Stimulated activated naive CD8-positive, alpha-beta T cell treated with anti-CD3 and anti-CD28 coated beads, Interleukin-15, Interleukin-2, amounts not matched to agents 100 ng/mL and 50 ng/mL, for 24 hours (primary cell): ENCODE data around the gene RPN1.
"Not testable (repeated sequence)": the region's sequence is repeated elsewhere in the genome, so short reads cannot be mapped to it uniquely, and the experiment has no call there.

ENCODE experiments used
- H3K27ac Mint-ChIP-seq: one replicate; pipeline ENCODE4 v1.8.0; 2021; ENCODE audit warnings: mild to moderate bottlenecking, mixed read lengths
- H3K27me3 Mint-ChIP-seq: one replicate; pipeline ENCODE4 v1.8.0; 2021; ENCODE audit warnings: mixed read lengths
- H3K36me3 Mint-ChIP-seq: one replicate; pipeline ENCODE4 v1.8.0; 2021; ENCODE audit warnings: low read depth, mixed read lengths
- H3K4me1 Mint-ChIP-seq: one replicate; pipeline ENCODE4 v1.8.0; 2021; ENCODE audit warnings: low read depth, mixed read lengths
- H3K4me3 Mint-ChIP-seq: one replicate; pipeline ENCODE4 v1.8.0; 2021; ENCODE audit warnings: mild to moderate bottlenecking, mixed read lengths
- H3K9me3 Mint-ChIP-seq: one replicate; pipeline ENCODE4 v1.8.0; 2021; ENCODE audit warnings: mixed read lengths

The RPN1 gene

DNA sequence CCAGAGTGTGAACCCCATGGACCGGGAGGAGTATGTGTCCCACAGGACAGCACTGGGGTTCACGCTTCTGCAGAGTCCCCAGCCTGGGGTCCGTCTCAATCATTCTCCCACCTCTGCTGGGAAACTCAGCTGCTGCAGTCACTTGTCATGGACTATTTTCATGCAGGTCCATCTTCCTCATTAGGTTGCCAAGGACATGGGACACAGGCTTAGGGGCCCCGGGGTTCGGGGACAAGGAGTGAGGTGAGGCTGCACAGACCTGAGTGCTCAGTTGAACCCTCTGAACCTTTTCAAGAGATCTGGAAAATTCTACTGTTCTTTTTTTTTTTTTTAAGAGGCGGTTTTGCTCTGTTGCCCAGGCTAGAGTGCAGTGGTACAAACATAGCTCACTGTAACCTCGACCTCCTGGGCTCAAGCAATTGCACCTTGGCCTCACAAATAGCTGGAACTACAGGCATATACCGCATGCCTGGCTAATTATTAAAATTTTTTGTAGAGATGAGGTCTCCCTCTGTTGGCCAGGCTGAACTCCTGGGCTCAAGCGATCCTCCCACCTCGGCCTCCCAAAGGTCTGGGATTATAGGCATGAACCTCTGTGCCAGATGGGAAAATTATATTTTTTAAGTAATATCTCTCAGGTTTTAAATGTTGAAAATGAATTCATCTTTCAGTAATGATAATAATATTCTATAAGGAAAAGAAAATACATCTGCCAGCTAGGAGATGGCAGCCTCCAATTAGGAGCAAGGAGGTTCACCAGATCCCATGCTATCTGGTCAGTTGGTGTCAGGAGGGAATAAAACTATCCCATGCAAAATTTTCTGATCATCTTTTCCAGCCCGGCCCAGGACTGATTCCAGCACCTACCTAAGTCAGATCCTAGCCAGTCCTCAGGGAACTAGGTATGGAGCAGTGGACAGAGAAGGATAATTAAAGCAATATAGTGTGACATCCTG, 45.2 kb downstream of the RPN1 start:
- Mint-ChIP-seq H3K27ac (no peak overlapping the region), H3K4me1 (no peaks in the 10 kb centered on the region), H3K4me3 (no peak overlapping the region), H3K27me3 (peaks cover 7% of the 10 kb centered on the region), H3K9me3 (no peaks in the 10 kb centered on the region), H3K36me3 (no peaks in the 10 kb centered on the region)

DNA sequence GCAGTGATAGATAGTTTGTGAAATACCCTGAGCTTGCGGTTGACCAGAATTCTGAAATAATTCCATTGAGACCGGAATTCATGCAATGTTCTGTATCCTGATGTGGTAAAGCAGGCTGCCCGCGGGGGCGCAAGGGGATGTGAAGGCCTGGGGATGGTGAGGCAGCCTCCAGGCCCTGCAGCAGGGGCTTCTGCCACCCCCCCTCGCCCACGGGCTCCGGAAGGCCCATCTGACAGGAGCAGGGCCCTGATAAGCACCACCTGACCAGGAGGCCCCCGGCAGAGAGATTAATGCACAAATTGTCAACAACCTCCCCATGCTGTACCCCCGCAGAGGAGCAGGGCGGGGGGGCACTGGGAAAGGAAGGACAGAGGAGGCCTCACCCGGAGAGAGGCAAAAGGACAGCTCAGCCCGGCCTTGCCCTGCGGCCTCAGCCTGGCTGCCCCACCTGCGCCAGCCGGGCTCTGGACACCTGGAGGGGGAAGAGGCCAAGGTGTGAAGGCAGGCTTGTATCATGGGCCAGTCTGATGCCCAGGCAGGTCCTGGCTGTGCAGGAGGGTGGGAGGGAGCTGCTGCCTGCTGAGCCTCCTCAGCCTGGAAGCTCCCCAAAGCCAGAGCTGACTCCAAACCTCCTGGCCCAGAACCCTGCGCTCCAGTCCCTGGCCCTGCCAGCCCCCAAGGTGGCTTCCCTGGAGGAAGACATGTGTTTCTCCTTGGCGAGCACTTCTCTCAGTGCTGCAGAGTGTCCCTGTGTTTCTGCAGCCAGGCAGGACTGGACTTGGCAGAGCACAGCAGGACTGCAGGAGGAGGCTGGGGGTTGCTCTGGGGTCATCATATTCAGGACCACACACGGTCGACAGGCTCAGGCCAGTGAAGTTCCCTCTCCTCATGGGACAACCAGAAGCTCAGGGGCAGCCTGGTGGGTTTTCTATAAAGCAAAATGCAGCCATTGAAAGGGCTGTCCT, 46.5 kb downstream of the RPN1 start:
- no peak overlapping the region for H3K27ac Mint-ChIP-seq
- no peaks in the 10 kb centered on the region for H3K4me1 Mint-ChIP-seq
- H3K36me3 Mint-ChIP-seq = no peaks in the 10 kb centered on the region
- H3K27me3 Mint-ChIP-seq = peaks cover 7% of the 10 kb centered on the region
- H3K9me3 Mint-ChIP-seq = no peaks in the 10 kb centered on the region
- H3K4me3 Mint-ChIP-seq = no peak overlapping the region

GRCh38 chr3:128603313-128603712, 47.3 kb downstream of the RPN1 start:
- H3K4me3 Mint-ChIP-seq = no peak overlapping the region
- no peak overlapping the region for H3K27ac Mint-ChIP-seq
- H3K9me3 Mint-ChIP-seq = no peaks in the 10 kb centered on the region
- no peaks in the 10 kb centered on the region for H3K4me1 Mint-ChIP-seq
- no peaks in the 10 kb centered on the region for H3K36me3 Mint-ChIP-seq
- peaks cover 7% of the 10 kb centered on the region for H3K27me3 Mint-ChIP-seq

DNA sequence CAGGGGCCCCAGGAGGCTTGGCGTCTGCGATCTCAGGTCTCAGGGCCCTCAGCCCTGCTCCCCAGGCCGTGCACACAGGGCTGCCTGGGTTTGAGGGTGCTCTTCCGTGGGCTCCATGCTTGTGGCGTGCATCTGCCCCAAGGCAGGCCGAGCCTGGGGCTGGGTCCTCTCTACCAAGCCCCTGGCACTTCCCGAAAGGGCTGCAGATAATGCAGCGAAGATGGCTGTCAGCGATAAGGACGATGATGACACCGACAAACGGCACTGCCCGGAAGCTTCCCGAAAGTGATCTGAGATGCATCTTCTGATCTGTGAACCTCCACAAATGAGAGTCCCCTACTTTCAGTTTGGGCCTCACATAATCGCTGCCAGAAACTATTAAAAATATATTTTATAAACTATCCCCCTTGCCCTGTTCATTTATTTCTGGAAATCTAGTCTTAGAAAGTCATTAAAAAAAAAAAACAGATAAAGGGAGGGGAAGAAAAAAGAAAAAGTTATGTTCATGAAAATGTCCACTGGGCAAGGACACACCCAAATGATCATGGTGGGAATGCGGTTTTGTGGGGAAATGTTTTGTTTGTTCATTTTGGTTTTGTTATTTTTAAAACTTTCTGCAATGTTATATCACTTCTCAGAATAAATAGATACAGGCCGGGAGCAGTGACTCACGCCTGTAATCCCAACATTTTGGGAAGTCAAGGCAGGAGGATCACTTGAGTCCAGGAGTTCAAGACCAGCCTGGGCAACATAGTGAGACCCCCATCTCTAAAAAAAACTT, 51.5 kb downstream of the RPN1 start:
- peaks cover 9% of the 10 kb centered on the region for H3K4me1 Mint-ChIP-seq
- no peaks in the 10 kb centered on the region for H3K27me3 Mint-ChIP-seq
- no peak overlapping the region for H3K27ac Mint-ChIP-seq
- H3K9me3 Mint-ChIP-seq = no peaks in the 10 kb centered on the region
- no peak overlapping the region for H3K4me3 Mint-ChIP-seq
- H3K36me3 Mint-ChIP-seq = no peaks in the 10 kb centered on the region

DNA sequence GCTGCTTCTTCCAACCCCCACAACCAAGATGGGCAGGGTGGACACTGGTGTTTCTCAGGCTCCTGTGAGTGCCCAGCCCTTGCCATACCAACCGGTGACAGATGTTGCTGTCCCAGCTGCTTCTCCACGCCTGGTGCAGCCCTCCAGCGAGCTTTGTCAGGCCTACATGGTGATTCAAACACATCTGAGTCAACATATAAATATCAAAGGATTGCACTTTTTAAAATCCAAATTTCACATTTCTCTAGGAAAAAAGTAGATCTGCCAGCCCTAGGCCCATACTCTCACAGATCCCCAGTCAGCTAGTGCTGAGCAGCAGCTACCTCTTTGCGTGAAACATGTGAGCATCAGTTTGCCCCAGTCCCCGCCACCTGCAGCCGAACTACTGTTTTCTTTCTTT, 52.7 kb downstream of the RPN1 start:
- H3K4me1 Mint-ChIP-seq = peaks cover 9% of the 10 kb centered on the region
- no peaks in the 10 kb centered on the region for H3K9me3 Mint-ChIP-seq
- no peaks in the 10 kb centered on the region for H3K36me3 Mint-ChIP-seq
- no peaks in the 10 kb centered on the region for H3K27me3 Mint-ChIP-seq
- H3K27ac Mint-ChIP-seq = no peak overlapping the region
- H3K4me3 Mint-ChIP-seq = no peak overlapping the region

DNA sequence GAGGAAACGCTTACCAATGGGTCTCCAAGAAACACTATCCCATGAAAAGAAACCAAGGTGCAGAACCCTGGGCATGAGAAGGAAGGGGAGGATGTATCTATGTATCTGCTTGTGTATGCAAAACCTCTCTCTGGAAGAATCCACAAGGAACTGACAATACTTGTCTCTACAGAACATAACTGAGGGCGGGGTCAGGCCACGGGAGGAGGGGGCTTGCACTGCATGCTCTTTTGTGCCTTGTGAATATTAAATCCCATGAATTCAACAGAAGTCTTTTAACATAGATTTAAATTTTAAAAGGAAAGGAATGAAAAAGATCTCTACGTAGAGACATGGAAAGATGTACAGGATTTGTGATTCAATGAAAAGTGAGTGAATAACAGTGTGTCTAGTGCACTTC, 57.8 kb downstream of the RPN1 start:
- no peaks in the 10 kb centered on the region for H3K27me3 Mint-ChIP-seq
- no peak overlapping the region for H3K4me3 Mint-ChIP-seq
- H3K36me3 Mint-ChIP-seq = no peaks in the 10 kb centered on the region
- peaks cover 33% of the 10 kb centered on the region for H3K4me1 Mint-ChIP-seq
- H3K9me3 Mint-ChIP-seq = no peaks in the 10 kb centered on the region
- no peak overlapping the region for H3K27ac Mint-ChIP-seq

DNA sequence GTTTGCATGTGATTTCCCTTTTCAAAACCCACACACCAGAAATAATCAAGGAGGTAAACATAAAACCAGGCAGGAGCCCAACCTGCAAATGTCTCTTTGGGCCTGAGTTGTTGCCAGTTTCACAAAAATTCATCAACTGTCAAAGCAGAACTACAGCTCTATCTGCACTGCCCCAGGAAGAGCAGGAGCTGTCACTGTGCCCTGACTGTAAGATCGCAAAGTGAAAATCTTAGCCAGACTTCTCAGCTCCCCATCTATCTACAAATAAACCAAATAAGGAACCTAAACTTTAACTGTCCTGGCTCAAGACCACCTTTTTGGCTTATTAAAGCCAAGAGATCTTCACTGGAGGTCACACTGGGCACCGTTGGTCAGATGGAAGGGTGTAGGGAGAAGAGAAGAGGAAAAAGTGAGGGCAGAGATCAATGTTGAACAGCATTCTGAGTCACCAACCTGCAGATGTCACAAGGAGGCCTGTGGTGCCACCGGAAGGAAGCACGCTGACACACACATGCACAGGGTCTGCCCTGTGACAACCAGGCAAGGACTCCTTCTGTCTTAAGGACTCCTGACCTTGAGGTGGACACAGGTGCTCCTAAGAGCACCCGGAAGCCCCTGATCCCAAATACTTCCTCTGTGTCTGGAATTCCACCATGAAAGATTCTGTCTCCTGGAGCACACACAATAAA, 58.7 kb downstream of the RPN1 start:
- no peaks in the 10 kb centered on the region for H3K36me3 Mint-ChIP-seq
- H3K9me3 Mint-ChIP-seq = no peaks in the 10 kb centered on the region
- H3K27me3 Mint-ChIP-seq = no peaks in the 10 kb centered on the region
- H3K27ac Mint-ChIP-seq = peak overlapping the region; percentile 85
- no peak overlapping the region for H3K4me3 Mint-ChIP-seq
- H3K4me1 Mint-ChIP-seq = peaks cover 33% of the 10 kb centered on the region

GRCh38 chr3:128590948-128591347, 59.7 kb downstream of the RPN1 start:
- peaks cover 33% of the 10 kb centered on the region for H3K4me1 Mint-ChIP-seq
- H3K36me3 Mint-ChIP-seq = no peaks in the 10 kb centered on the region
- no peak overlapping the region for H3K4me3 Mint-ChIP-seq
- no peaks in the 10 kb centered on the region for H3K27me3 Mint-ChIP-seq
- H3K27ac Mint-ChIP-seq = peak overlapping the region; percentile 6
- no peaks in the 10 kb centered on the region for H3K9me3 Mint-ChIP-seq

DNA sequence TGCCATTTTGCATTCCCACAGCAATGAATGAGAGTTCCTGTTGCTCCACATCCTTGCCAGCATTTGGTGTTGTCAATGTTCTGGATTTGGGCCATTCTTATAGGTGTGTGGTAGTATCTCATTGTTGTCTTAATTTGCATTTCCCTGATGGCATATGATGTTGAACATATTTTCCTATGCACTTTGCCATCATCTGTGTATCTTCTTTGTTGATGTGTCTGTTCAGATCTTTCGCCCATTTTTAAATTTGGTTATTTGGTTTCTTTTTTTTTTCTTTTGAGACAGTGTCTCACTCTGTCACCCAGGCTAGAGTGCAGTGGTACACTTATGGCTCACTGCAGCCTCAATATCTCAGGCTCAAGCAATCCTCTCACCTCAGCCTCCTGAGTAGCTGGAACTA, 60.6 kb downstream of the RPN1 start:
- H3K4me3 Mint-ChIP-seq, H3K27ac Mint-ChIP-seq, H3K36me3 Mint-ChIP-seq, H3K9me3 Mint-ChIP-seq, H3K27me3 Mint-ChIP-seq: not testable (repeated sequence)
- H3K4me1 Mint-ChIP-seq = peaks cover 36% of the 10 kb centered on the region

- H3K9me3 Mint-ChIP-seq = no peaks in the 10 kb centered on the region
- H3K36me3 Mint-ChIP-seq = no peaks in the 10 kb centered on the region
- no peaks in the 10 kb centered on the region for H3K27me3 Mint-ChIP-seq
- H3K4me3 Mint-ChIP-seq = peak overlapping the region; percentile 35
- peak overlapping the region; percentile 70 for H3K27ac Mint-ChIP-seq
- peaks cover 40% of the 10 kb centered on the region for H3K4me1 Mint-ChIP-seq
Measured at GRCh38 chr3:128588147-128588546, 62.5 kb downstream of the RPN1 start.

- Mint-ChIP-seq H3K4me1 (peaks cover 40% of the 10 kb centered on the region), H3K27me3 (no peaks in the 10 kb centered on the region), H3K36me3 (no peaks in the 10 kb centered on the region), H3K27ac (no peak overlapping the region), H3K4me3 (no peak overlapping the region), H3K9me3 (no peaks in the 10 kb centered on the region)
Measured at GRCh38 chr3:128587391-128587790, 63.2 kb downstream of the RPN1 start.

GRCh38 chr3:128586932-128587331, 63.7 kb downstream of the RPN1 start:
- not testable (repeated sequence) for H3K27ac Mint-ChIP-seq, H3K9me3 Mint-ChIP-seq, H3K4me3 Mint-ChIP-seq, H3K27me3 Mint-ChIP-seq, H3K36me3 Mint-ChIP-seq
- peaks cover 36% of the 10 kb centered on the region for H3K4me1 Mint-ChIP-seq

GRCh38 chr3:128586391-128586790, 64.2 kb downstream of the RPN1 start:
- not testable (repeated sequence) for H3K36me3 Mint-ChIP-seq, H3K4me3 Mint-ChIP-seq, H3K27me3 Mint-ChIP-seq, H3K9me3 Mint-ChIP-seq, H3K27ac Mint-ChIP-seq
- peaks cover 31% of the 10 kb centered on the region for H3K4me1 Mint-ChIP-seq

DNA sequence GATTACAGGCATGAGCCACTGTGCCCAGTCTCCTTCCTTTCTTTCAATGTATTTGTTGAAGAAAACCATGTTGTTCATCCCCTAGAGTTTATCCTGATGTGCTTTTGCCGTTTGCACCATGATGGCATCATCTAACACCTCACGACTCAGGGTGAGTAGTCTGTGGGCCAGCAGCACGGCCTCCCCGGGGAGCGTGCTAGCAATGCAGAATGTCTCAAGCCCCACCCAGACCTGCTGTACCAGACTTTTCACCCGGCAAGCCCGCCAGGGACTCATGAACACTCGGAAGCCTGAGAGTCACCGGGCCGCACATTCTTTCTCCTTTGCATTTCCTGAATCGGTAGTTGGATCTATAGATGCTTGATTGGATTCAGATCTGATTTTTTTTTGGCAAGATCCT, 64.6 kb downstream of the RPN1 start:
- Mint-ChIP-seq H3K4me3 (no peak overlapping the region), H3K36me3 (no peaks in the 10 kb centered on the region), H3K9me3 (no peaks in the 10 kb centered on the region), H3K27me3 (peaks cover 5% of the 10 kb centered on the region), H3K4me1 (peaks cover 31% of the 10 kb centered on the region), H3K27ac (no peak overlapping the region)
